ENCODE data around the gene SLC9A8.

Gene SLC9A8

GRCh38 chr20:49786668-49787370 lies 25.8 kb upstream of the SLC9A8 start:
- DNase-seq = no peak

- DNase-seq = no peak
These were observed 25.0 kb upstream of the SLC9A8 start for GRCh38 chr20:49787371-49788357.

- no peak for DNase-seq
These were observed 22.4 kb upstream of the SLC9A8 start for GRCh38 chr20:49790077-49790798.

GRCh38 chr20:49791165-49791564 lies 21.5 kb upstream of the SLC9A8 start:
- DNase-seq = no peak

- no peak for DNase-seq
These were observed 20.6 kb upstream of the SLC9A8 start for GRCh38 chr20:49792006-49792405.

GRCh38 chr20:49792611-49793010 lies 20.0 kb upstream of the SLC9A8 start:
- no peak for DNase-seq

- no peak for DNase-seq
These were observed 18.1 kb upstream of the SLC9A8 start for GRCh38 chr20:49794336-49795134.

- DNase-seq = no peak
These were observed 17.5 kb upstream of the SLC9A8 start for GRCh38 chr20:49795135-49795424.

- no peak for DNase-seq
These were observed 15.9 kb upstream of the SLC9A8 start for GRCh38 chr20:49796600-49797343.

GRCh38 chr20:49797344-49797615 lies 15.3 kb upstream of the SLC9A8 start:
- DNase-seq = no peak

GRCh38 chr20:49798718-49799117 lies 13.9 kb upstream of the SLC9A8 start:
- no peak for DNase-seq

- DNase-seq = no peak
These were observed 12.9 kb upstream of the SLC9A8 start for GRCh38 chr20:49799698-49800097.

- DNase-seq = no peak
These were observed 9.2 kb upstream of the SLC9A8 start for GRCh38 chr20:49803418-49803817.

- no peak for DNase-seq
These were observed 8.3 kb upstream of the SLC9A8 start for GRCh38 chr20:49804364-49804763.

- peak; percentile 45 for DNase-seq
These were observed 7.3 kb upstream of the SLC9A8 start for GRCh38 chr20:49805224-49805876.

GRCh38 chr20:49808753-49809152 lies 3.9 kb upstream of the SLC9A8 start:
- no peak for DNase-seq

GRCh38 chr20:49809803-49810359 lies 2.7 kb upstream of the SLC9A8 start:
- DNase-seq = no peak

GRCh38 chr20:49810491-49811190 lies 2.0 kb upstream of the SLC9A8 start:
- DNase-seq = no peak

- DNase-seq = no peak
These were observed 662 bp upstream of the SLC9A8 start for GRCh38 chr20:49811825-49812506.

Data from CD4-positive, alpha-beta T cell treated with Interleukin-21 for 1 hour (primary cell).